GM18951 (cell line): ENCODE data around the gene FAM200C.

Experiments used
- POLR2A ChIP-seq: IDR thresholded peaks from 4 replicates; pipeline ENCODE4 v1.6.1; 2011; ENCODE audit warnings: mild to moderate bottlenecking; ENCODE audit not compliant: insufficient read length, insufficient read depth; ENCODE audit errors: extremely low read depth
- in situ Hi-C: fragments of 300-500 bp; cut with MboI; formaldehyde crosslinking; loops from one replicate; pipeline ENCODE4 v1.12.0; 2022; ENCODE audit warnings: low sequenced_read_pairs, mixed read lengths, inconsistent platforms; ENCODE audit not compliant: unreplicated experiment

FAM200C gene

DNA sequence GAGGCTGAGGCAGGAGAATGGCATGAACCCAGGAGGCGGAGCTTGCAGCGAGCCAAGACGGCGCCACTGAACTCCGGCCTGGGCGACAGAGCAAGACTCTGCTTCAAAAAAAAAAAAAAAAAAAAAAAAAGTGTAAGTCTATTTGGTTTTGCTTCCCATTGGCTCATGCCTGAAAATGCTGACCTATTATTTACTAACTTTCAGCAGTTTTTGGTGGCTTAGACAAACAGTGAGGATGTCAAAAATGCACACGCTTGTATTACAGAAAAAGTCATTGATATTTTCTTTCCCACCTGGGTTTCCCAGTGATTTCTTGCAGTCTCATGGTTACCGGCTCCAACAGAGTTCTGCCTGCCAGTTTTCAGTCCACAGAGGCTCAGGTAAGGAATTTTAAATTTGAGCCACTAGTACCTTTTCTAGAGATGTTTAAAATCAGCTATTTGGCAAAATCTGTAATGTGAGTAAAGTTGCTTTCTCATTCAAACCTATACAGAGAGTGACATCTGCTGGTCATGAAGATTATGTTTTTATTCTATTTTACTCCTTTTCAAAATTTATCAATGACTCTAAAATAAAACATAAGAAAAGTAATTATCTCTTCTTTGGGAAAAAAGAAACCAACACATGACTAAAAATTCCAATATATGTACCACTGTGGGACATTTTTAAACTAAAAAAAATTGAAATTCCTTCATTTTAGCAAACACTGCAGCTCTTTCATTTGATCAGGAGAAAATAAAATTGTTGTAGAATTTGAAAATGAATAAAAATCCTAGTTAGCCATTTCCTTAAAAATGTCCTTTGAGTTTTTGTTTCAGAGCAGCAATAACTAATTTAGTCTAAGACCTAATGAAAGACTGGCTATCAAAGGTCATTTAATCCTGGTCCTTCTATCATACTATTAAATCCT lies 8.8 kb downstream of the FAM200C start:
- TF ChIP-seq POLR2A: no peak
- in situ Hi-C loops: no loop called here

DNA sequence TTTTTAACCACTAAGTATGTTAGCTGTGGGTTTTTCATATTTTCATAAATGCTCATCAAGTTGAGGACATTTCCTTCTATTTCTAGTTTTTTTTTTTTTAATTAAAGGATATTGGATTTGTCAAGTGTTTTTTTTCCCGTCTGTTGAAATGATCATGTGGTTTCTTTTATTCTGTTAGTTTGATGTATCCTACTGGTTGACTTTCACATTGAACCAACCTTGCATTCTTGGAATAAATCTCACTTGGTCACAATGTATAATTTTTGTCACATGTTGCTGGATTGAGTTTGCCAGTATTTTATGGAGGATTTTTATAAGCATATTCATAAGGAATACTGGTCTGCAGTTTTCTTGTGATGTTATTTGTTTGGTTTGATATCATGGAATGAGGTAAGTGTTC lies 12.4 kb downstream of the FAM200C start:
- in situ Hi-C loops: no loop called here
- no peak for TF ChIP-seq POLR2A

DNA sequence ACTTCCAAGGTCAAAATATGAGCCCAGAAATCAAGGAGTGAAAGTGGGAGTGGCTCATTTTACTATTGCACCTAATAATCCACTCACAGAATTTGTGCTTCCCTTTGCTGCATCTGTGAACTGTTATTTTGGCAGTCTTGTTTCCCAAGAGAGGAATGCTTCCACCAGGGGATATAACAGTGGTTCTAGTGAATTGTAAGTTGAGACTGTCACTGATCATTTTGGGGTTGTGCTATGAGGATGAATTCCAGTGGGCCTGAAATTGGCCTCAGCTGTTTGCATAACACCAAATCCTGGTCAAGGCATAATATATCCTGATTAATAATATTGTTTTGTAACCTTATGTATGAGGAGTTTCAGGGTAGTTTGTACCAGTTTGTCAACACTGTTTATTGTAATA lies 14.4 kb downstream of the FAM200C start:
- TF ChIP-seq POLR2A: no peak
- in situ Hi-C loops: no loop called here

DNA sequence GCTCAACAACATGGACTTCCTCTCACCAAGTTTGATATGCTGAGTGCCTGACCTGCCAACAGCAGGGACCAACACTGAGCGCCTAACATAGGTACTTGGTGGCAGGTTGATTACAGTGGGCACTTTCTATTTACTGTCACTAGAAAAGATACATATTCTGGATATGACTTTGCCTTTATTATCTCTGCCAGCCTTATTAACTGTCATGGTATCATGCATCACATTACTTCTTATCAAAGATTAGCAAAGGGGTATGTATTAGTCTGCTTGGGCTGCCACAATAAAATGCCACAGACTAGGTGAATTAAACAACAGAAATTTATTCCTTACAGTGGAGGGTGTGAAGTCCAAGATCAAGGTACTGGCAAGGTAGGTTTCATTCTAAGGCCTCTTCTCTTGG lies 15.2 kb downstream of the FAM200C start:
- in situ Hi-C loops: no loop called here
- TF ChIP-seq POLR2A: no peak

DNA sequence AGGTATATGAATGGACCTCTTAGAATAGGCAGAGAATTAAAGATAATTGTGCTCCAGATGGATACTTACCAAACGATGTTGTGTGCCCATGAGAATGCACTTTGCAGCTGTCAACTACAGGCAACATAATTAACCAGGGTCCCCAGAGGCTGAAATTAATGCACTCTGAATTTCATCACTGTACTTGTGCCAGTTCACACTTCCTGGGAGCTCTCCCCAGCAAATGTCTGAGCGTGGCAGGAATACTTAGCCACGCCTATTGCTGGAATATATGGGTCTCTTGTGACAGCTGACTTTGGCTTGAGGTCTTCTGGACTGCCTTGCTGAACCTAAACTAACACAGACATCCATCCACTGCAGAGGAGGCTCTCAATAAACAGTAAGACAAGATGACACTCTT lies 17.5 kb downstream of the FAM200C start:
- TF ChIP-seq POLR2A: no peak
- in situ Hi-C loops: no loop called here

DNA sequence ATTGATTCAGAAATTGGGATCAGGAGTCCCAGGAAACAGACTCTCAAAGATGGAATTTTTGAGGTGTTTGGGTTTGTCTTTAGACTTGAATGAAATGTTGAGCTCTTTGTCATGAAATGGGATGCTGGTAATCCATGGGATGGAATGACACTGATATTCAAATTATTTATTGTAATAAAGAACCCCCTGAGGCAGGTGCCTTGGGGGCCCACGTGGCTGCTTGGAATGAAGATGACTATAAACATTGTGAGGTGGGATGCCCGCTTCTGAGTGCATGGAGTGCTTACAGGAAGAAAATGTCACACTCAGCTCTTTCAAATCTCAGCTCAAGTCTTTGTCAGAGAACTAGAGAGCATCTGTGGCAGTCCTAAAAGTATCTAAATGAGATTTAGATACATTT lies 19.8 kb downstream of the FAM200C start:
- in situ Hi-C loops: no loop called here
- TF ChIP-seq POLR2A: no peak

DNA sequence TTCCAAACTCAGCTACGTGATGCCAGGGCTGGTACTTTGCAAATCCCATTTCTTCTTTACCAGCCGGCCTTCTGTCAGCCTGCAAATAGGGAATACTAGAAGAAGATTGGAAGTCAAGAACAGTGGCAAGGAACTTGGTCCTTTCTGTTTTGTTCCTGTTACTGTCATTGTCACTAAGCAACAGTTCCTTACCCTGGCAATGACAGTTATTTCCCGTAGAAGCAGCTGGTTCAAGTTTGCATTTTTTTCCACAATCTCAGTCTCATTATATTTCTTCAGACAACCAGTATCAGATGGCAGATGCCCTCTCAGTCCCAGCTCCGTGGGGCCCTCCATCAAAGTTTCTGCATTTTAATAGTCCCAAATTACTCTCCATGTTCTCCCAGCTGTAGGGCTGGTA lies 20.3 kb downstream of the FAM200C start:
- in situ Hi-C loops: no loop called here
- TF ChIP-seq POLR2A: no peak

DNA sequence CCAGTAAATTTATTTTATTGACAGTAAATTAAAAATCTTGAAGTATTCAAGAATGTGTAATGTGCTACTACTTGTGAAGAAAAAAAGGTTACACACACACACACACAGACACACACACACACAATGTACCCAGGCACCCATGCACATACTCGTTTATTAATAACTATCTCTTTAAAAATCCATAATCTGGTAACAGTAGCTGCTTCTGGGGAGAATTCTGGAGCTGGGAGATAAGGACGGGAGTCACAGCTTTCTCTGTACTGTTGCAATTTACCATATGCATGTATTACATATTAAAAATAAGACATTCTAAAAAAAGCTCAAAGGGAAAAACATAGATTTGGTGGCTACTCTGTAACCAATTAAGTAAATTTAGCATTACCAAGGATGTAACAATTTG lies 21.5 kb downstream of the FAM200C start:
- in situ Hi-C loops: no loop called here
- no peak for TF ChIP-seq POLR2A

DNA sequence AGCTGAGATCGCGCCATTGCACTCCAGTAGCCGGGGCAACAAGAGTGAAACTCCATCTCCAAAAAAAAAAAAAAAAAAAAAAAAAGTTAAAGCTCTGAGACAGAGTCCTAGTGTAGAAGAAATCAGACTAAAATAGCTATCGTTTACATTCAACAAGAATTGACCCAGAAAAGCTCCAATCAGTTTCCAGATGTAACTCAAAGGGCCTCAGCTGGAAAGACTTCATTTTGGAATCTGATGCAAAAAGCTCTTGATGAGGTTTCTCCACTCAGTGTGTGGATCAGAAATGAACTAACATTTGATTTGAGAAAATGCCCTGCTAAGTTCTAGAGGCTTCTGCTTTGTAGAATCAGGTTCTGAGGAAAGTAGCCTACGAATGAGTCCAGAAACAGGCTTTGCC lies 22.2 kb downstream of the FAM200C start:
- in situ Hi-C loops: no loop called here
- TF ChIP-seq POLR2A: no peak

DNA sequence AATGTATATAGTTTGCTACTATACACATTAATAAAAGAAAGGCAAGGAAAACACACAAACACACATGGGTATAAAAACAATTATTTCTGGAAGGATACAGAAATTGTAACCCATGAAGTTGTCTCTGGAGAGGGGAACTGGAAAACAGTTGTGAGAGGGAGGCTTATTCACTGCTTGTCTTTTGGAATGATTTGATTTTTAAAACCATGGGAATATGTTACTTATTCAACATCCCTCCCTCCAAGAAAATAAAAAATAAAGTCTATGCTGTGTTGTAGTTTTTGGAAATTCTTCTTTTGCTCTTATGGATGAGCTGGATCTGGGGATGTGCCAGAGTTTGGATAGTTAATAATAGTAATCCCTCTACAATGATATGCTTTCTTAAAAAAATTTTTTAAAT lies 23.4 kb downstream of the FAM200C start:
- in situ Hi-C loops: no loop called here
- no peak for TF ChIP-seq POLR2A

DNA sequence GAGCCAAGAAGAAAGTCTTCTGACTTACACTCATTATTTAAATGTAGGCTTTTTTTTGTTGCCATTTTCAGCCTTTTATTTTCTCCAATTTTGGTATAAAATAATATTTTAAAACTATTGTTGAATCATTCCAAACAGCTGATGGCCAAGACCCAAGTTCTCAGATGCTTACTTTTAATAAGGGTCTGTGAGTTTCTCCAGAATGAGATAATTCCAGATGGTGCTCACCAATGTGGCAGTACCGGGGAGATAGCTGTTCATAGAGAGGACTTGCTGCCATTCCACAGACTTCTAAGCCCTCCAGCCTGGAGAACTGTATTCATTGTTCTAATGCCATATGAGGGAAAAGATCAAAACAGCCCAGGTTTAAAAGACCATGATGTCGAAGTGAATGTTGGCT lies 24.2 kb downstream of the FAM200C start:
- TF ChIP-seq POLR2A: no peak
- in situ Hi-C loops: no loop called here

DNA sequence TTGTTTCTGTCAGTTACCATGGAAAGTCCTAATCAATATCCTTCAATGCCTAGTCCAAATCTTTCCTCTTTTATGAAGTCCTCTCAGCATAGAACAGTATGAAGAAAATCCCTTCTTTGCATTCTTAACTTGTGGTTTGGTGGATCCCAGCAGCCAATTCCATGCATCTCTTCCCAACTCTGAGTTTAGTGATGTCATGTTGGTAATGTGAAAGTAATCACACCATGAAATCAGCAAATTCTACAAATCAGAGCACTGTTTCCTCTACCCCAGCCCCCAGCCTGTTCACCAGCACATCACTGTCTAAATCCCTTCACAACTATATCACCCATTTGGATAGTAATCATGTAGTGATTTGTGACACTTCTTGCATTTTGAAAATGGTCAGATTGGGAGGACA lies 24.7 kb downstream of the FAM200C start:
- TF ChIP-seq POLR2A: no peak
- in situ Hi-C loops: no loop called here

DNA sequence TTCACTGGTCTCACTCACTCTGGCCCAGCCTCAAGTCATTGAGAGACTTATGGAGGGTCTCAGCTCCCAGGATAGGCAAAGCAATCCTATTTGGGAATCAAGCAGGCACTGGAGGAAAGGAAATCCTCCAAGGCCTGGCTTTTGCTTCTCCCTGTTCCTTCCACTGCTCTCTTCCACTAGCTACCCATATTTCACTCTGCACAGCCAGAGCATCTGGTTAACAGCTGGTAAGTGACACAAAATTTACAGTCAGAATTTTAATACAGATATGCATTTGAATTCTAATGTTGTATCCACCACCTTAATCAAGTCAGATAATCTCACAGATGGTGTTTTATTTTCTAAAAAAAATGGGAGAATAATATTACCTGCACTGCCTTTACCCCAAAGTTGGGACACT lies 28.6 kb downstream of the FAM200C start:
- TF ChIP-seq POLR2A: no peak
- in situ Hi-C loops: no loop called here

DNA sequence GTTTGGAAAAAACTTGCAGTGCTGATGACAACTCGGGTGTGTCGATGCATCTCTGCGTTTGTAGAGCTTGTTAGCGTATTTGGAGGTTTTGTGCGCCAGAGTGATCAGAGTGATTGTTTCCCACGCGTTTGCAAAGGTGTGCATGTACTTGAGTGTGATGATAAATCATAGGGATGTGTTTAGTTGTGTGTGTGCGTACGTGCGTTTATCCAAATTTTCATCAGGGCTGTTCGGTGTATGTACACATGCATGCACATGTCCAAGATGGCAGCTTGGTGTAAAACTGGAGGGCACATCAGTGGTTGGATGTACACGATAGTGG lies 29.2 kb downstream of the FAM200C start:
- TF ChIP-seq POLR2A: no peak
- in situ Hi-C loops: no loop called here
